Measurements from ENCODE around the gene INPP4B. TPM values are rescaled to one million over a fixed set of nuclear protein-coding genes. Genes with fewer than 3 reads are reported as not detected.

Gene INPP4B
- polyA plus RNA-seq, 1 of the 3 experiments (the other 2 are of a cell fraction) = 0.08 TPM

- H3K9ac ChIP-seq = no peak overlapping the region
- H3K4me3 ChIP-seq (ENCODE audit: low read depth in 2 of 2, low read length in 1 of 2) = no peak overlapping the region
- no peaks in the 10 kb centered on the region for H3K36me3 ChIP-seq (replicated peaks in 1 of 2; ENCODE audit: control insufficient read depth in 1 of 2, insufficient read depth in 2 of 2, low read length in 1 of 2)
- no peaks in the 10 kb centered on the region for H3K27me3 ChIP-seq (ENCODE audit: insufficient read depth)
- TF ChIP-seq GABPA (IDR thresholded peaks at IDR 0.05; ENCODE audit: low read depth) = no peak
- no peak for TF ChIP-seq PBX3 (IDR thresholded peaks at IDR 0.05)
- TF ChIP-seq MXI1 (IDR thresholded peaks at IDR 0.05; ENCODE audit: low read depth, low read length) = no peak
- no peak for TF ChIP-seq MAX (IDR thresholded peaks at IDR 0.05; ENCODE audit: low read depth)
- TF ChIP-seq NFIC (IDR thresholded peaks at IDR 0.05; ENCODE audit: borderline replicate concordance) = no peak
- H2AFZ ChIP-seq (ENCODE audit: low read depth) = no peak overlapping the region
- H3K79me2 ChIP-seq (ENCODE audit: insufficient read depth) = no peaks in the 10 kb centered on the region
- DNase-seq = no peak
- H3K9me2 ChIP-seq = no peaks in the 10 kb centered on the region
- H3K27ac ChIP-seq (ENCODE audit: low read depth in 2 of 2, low read length in 1 of 2) = no peak overlapping the region
- CTCF ChIA-PET = interaction anchor here (0.6 kb wide), 1 partner anchor 55 kb away, joined by 3 read pairs; no protein-coding TSS in a partner anchor
- POLR2A ChIA-PET = interaction anchor here (0.6 kb wide), 1 partner anchor 219 kb away, joined by 4 read pairs; no protein-coding TSS in a partner anchor
- no peaks in the 10 kb centered on the region for H3F3A ChIP-seq (replicated peaks; ENCODE audit: insufficient read depth)
- no peaks in the 10 kb centered on the region for H4K20me1 ChIP-seq (ENCODE audit: insufficient read depth)
- H3K4me1 ChIP-seq (ENCODE audit: control insufficient read depth in 1 of 2, insufficient read depth in 2 of 2, low read depth in 1 of 2, low read length in 1 of 2) = no peaks in the 10 kb centered on the region
- no peaks in the 10 kb centered on the region for H3K9me3 ChIP-seq
- no peak overlapping the region for H3K4me2 ChIP-seq
- WGBS (ENCODE audit: low lambda C conversion rate) = 70% methylated on average over 4 of the region's 4 CpGs
These were observed 68.9 kb downstream of the INPP4B start for GRCh38 chr4:142777045-142777743.

DNA sequence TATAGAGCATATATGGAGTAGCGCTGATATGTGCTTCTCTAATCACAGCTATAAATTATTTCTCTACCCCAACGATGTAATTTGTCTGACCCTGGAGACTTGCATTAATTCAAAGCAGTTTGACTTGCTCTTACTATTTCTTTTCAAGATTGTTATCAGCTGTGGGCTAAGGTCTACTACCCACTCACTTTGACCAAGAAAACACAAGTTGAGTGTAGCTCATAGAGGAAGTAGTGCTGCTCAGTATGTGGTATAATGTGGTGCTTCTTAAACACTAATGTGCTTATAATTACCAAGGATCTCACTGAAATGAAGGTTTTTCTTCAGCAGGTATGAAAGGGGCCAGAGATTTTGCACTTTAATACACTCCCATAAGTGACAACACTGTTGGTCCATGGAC is 70.1 kb downstream of the INPP4B start:
- no peak overlapping the region for H3K9ac ChIP-seq
- no peak overlapping the region for H2AFZ ChIP-seq (ENCODE audit: low read depth)
- WGBS (ENCODE audit: low lambda C conversion rate) = 67% methylated on average over 2 of the region's 2 CpGs
- no peak overlapping the region for H3K4me2 ChIP-seq
- CTCF ChIA-PET = no interaction called here
- no peaks in the 10 kb centered on the region for H3K9me2 ChIP-seq
- no peaks in the 10 kb centered on the region for H4K20me1 ChIP-seq (ENCODE audit: insufficient read depth)
- no peaks in the 10 kb centered on the region for H3K4me1 ChIP-seq (ENCODE audit: control insufficient read depth in 1 of 2, insufficient read depth in 2 of 2, low read depth in 1 of 2, low read length in 1 of 2)
- no peaks in the 10 kb centered on the region for H3K79me2 ChIP-seq (ENCODE audit: insufficient read depth)
- H3K9me3 ChIP-seq = no peaks in the 10 kb centered on the region
- no peaks in the 10 kb centered on the region for H3F3A ChIP-seq (replicated peaks; ENCODE audit: insufficient read depth)
- no peak overlapping the region for H3K4me3 ChIP-seq (ENCODE audit: low read depth in 2 of 2, low read length in 1 of 2)
- no peak overlapping the region for H3K27ac ChIP-seq (ENCODE audit: low read depth in 2 of 2, low read length in 1 of 2)
- no peaks in the 10 kb centered on the region for H3K27me3 ChIP-seq (ENCODE audit: insufficient read depth)
- no peaks in the 10 kb centered on the region for H3K36me3 ChIP-seq (replicated peaks in 1 of 2; ENCODE audit: control insufficient read depth in 1 of 2, insufficient read depth in 2 of 2, low read length in 1 of 2)
- DNase-seq = no peak
- POLR2A ChIA-PET = no interaction called here
- TF ChIP-seq MXI1 (IDR thresholded peaks at IDR 0.05; ENCODE audit: low read depth, low read length) = no peak

GRCh38 chr4:142773505-142773904 is 72.6 kb downstream of the INPP4B start:
- WGBS (ENCODE audit: low lambda C conversion rate) = 75% methylated on average over 2 of the region's 2 CpGs
- CTCF ChIA-PET = no interaction called here
- H3K9me3 ChIP-seq = no peaks in the 10 kb centered on the region
- H3K4me2 ChIP-seq = no peak overlapping the region
- no peaks in the 10 kb centered on the region for H3K4me1 ChIP-seq (ENCODE audit: control insufficient read depth in 1 of 2, insufficient read depth in 2 of 2, low read depth in 1 of 2, low read length in 1 of 2)
- POLR2A ChIA-PET = no interaction called here
- H3K79me2 ChIP-seq (ENCODE audit: insufficient read depth) = no peaks in the 10 kb centered on the region
- DNase-seq = no peak
- no peak overlapping the region for H3K9ac ChIP-seq
- H4K20me1 ChIP-seq (ENCODE audit: insufficient read depth) = no peaks in the 10 kb centered on the region
- TF ChIP-seq RCOR1 (IDR thresholded peaks at IDR 0.05; ENCODE audit: low read length) (no peak), FOXM1 (IDR thresholded peaks at IDR 0.05; ENCODE audit: low read depth) (no peak), CTCF (IDR thresholded peaks at IDR 0.05) (no peak), TEAD4 (IDR thresholded peaks at IDR 0.05; ENCODE audit: borderline replicate concordance, insufficient read depth) (no peak)
- no peak overlapping the region for H3K4me3 ChIP-seq (ENCODE audit: low read depth in 2 of 2, low read length in 1 of 2)
- no peaks in the 10 kb centered on the region for H3K36me3 ChIP-seq (replicated peaks in 1 of 2; ENCODE audit: control insufficient read depth in 1 of 2, insufficient read depth in 2 of 2, low read length in 1 of 2)
- no peak overlapping the region for H2AFZ ChIP-seq (ENCODE audit: low read depth)
- H3F3A ChIP-seq (replicated peaks; ENCODE audit: insufficient read depth) = no peaks in the 10 kb centered on the region
- no peaks in the 10 kb centered on the region for H3K27me3 ChIP-seq (ENCODE audit: insufficient read depth)
- H3K9me2 ChIP-seq = no peaks in the 10 kb centered on the region
- H3K27ac ChIP-seq (ENCODE audit: low read depth in 2 of 2, low read length in 1 of 2) = no peak overlapping the region
